CD8-positive, alpha-beta memory T cell (primary cell): Measurements from ENCODE around the gene TMEM131. TPM values are rescaled to one million over a fixed set of nuclear protein-coding genes. Genes with fewer than 3 reads are reported as not detected.
A peak's percentile ranks its signal among the peaks of the same experiment; 100 is the strongest.

ENCODE experiments used
- CTCF ChIA-PET: fragments of 350-600 bp; sonication (Branson Sonifier 250); formaldehyde crosslinking; loops from one replicate; lab custom pipeline; 2021; ENCODE audit warnings: antibody characterized with exemption; lab: Charles Lee
- POLR2A ChIA-PET: fragments of 350-600 bp; sonication (Branson Sonifier 250); formaldehyde crosslinking; loops from one replicate; lab custom pipeline; 2021; ENCODE audit warnings: antibody characterized with exemption; lab: Charles Lee
- DNase-seq, 5 donors: peaks; one replicate each; pipeline versions ENCODE4 v3.0.0 to v3.0.0-alpha.2; 2020 to 2022; ENCODE audit warnings: mixed read lengths in 1 of 5
- H3K27ac ChIP-seq: one replicate; pipeline ENCODE4 v1.7.0; 2013; ENCODE audit warnings: low read depth, mild to moderate bottlenecking, low read length, moderate library complexity
- H3K27me3 ChIP-seq: 2 replicates; pipeline ENCODE4 v1.7.0; 2013; ENCODE audit warnings: low read length, mild to moderate bottlenecking; ENCODE audit not compliant: insufficient read depth, poor library complexity, severe bottlenecking
- H3K36me3 ChIP-seq: 2 replicates; pipeline ENCODE4 v1.7.0; 2013; ENCODE audit warnings: mild to moderate bottlenecking, low read length, moderate library complexity; ENCODE audit not compliant: insufficient read depth
- H3K4me1 ChIP-seq: 2 replicates; pipeline ENCODE4 v1.7.0; 2013; ENCODE audit warnings: mild to moderate bottlenecking, low read length, moderate library complexity; ENCODE audit not compliant: insufficient read depth
- H3K4me3 ChIP-seq: 2 replicates; pipeline ENCODE4 v1.7.0; 2013; ENCODE audit warnings: mild to moderate bottlenecking, low read length
- H3K9me3 ChIP-seq: 2 replicates; pipeline ENCODE4 v1.7.0; 2013; ENCODE audit warnings: mild to moderate bottlenecking, low read length
- H3K27ac Mint-ChIP-seq, 8 donors: one replicate each; pipeline ENCODE4 v1.8.0; 2020 to 2021; ENCODE audit warnings: mixed read lengths in 8 of 8, mild to moderate bottlenecking in 6 of 8, inconsistent platforms in 3 of 8, moderate library complexity in 3 of 8
- H3K27me3 Mint-ChIP-seq, 2 donors: one replicate each; pipeline ENCODE4 v1.8.0; 2020 to 2021; ENCODE audit warnings: mixed read lengths in 2 of 2, mild to moderate bottlenecking in 1 of 2, moderate library complexity in 1 of 2
- H3K36me3 Mint-ChIP-seq, 3 donors: one replicate each; pipeline ENCODE4 v1.8.0; 2020 to 2021; ENCODE audit warnings: mixed read lengths in 3 of 3, inconsistent platforms in 1 of 3, mild to moderate bottlenecking in 1 of 3
- H3K4me1 Mint-ChIP-seq, 3 donors: one replicate each; pipeline ENCODE4 v1.8.0; 2020 to 2021; ENCODE audit warnings: mixed read lengths in 3 of 3, inconsistent platforms in 1 of 3, mild to moderate bottlenecking in 1 of 3
- H3K4me3 Mint-ChIP-seq, 7 donors: one replicate each; pipeline ENCODE4 v1.8.0; 2020 to 2021; ENCODE audit warnings: mixed read lengths in 7 of 7, mild to moderate bottlenecking in 6 of 7, moderate library complexity in 4 of 7, inconsistent platforms in 2 of 7
- H3K9me3 Mint-ChIP-seq, 5 donors: one replicate each; pipeline ENCODE4 v1.8.0; 2020 to 2022; ENCODE audit warnings: mixed read lengths in 5 of 5, mild to moderate bottlenecking in 3 of 5, moderate library complexity in 2 of 5, inconsistent platforms in 1 of 5
- polyA plus RNA-seq: library from polyadenylated mRNA; unstranded; fragments of 300-500 nt; fragmentation: Illumina TruSeq; gene quantifications from one replicate; pipeline ENCODE4 v1.2.3, GENCODE V29; 2021
- total RNA-seq, 2 experiments: library from RNA; stranded (reverse); gene quantifications; one replicate each; pipeline ENCODE4 v1.2.3, GENCODE V29; 2021

The TMEM131 gene
- total and polyA plus RNA-seq, 3 experiments from 2014 or later, result 14.4 to 35.4 (median 34.7) TPM

DNA sequence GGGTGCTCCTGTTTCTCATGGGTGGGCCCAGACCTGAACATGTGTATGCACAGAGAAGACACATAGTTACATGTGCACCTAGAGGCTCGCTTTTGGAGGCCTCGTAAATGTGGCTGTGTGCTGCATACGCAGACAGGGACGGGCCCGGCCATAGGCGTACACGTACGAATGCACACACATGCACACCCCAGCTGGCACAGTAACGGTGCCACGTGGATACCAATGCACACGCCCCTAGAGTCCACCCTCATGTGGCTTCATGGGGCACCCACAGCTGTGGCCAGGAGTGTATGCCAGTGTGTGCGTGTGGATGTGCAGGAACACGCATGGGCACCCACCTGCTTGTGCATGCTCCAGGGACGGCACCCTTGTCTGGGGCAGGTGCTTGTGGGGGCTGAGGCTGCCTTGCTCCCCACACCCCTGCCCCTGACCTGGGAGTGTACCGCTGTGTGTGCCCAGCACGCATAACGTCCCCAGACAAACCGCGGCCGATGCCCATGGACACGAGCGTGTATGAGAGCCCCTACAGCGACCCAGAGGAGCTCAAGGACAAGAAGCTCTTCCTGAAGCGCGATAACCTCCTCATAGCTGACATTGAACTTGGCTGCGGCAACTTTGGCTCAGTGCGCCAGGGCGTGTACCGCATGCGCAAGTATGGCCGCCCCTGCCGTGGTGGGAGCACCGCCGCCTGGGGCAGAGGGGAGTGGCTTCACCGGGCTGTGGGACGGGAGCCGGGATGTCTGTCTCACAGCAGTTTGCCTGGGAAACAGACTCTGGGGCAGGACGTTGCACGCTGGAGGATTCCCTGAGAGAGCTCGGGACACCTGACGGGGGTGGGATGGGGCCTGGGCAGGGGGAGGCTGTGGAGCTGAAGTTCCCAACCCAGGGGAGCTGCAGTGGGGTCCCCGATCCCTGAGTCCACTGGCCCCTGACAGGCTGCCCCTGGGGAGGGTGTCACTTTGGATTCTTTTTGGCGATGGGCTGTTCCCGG is 261.4 kb downstream of the TMEM131 start:
- ChIA-PET POLR2A (no interaction called here), CTCF (interaction anchor here (1.5 kb wide), 1 partner anchor 25 kb away, joined by 4 read pairs; no protein-coding TSS in a partner anchor)
- DNase-seq, result peak in 1 of 5 donors; percentile 45
- peaks cover 21% of the 10 kb centered on the region for H3K4me1 ChIP-seq
- H3K9me3 ChIP-seq, result no peaks in the 10 kb centered on the region
- H3K27me3 ChIP-seq, result no peaks in the 10 kb centered on the region
- H3K36me3 ChIP-seq, result peaks cover 75% of the 10 kb centered on the region
- Mint-ChIP-seq H3K4me1 (peaks cover 43 to 63% (median 46%) of the 10 kb centered on the region in 3 donors), H3K27ac (peak overlapping the region in 4 of 8 donors; percentile 17 to 61 (median 55)), H3K4me3 (peak overlapping the region in 1 of 7 donors; percentile 20), H3K9me3 (peaks cover 0 to 2% (median 0%) of the 10 kb centered on the region in 5 donors), H3K36me3 (peaks cover 24 to 88% (median 30%) of the 10 kb centered on the region in 3 donors), H3K27me3 (peaks cover 0 to 1% of the 10 kb centered on the region in 2 donors)
- H3K27ac ChIP-seq, result no peak overlapping the region
- H3K4me3 ChIP-seq, result no peak overlapping the region

DNA sequence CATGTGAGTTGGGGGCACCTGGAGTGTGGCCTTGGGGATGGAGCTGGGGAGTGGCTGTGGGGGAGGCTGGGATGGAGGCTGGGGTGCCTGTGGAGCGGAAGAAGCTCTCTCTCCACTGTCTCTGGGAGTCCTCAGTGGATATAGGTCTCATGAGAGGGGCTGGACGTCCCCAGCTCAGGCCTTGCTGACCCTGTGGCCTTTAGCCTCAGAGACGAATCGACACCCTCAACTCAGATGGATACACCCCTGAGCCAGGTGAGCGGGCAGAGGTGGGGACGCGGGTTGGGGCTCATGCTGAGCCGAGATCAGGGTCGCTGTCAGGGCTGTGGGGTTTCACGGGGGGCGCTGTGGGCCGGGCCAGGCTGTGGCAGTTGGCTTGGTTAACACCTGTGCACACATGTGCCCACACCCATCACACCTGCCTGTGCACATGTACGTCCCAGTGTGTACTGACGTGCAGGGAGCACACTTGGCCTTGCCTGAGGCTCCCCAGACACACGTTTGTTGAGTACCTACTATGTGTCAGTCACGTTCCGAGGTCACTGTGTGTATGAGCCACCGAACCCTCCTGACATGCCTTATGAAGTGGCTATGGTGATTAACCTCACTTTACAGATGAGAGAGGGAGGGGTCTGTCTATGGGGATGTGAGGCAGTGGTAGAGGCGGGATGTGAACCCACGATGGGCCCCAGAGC is 262.3 kb downstream of the TMEM131 start:
- Mint-ChIP-seq H3K4me1 (peaks cover 43 to 64% (median 48%) of the 10 kb centered on the region in 3 donors), H3K9me3 (peaks cover 0 to 2% (median 0%) of the 10 kb centered on the region in 5 donors), H3K27ac (peak overlapping the region in 5 of 8 donors; percentile 17 to 61 (median 58)), H3K36me3 (peaks cover 18 to 88% (median 27%) of the 10 kb centered on the region in 3 donors), H3K4me3 (peak overlapping the region in 1 of 7 donors; percentile 20), H3K27me3 (peaks cover 0 to 1% of the 10 kb centered on the region in 2 donors)
- Histone ChIP-seq H3K4me3 (no peak overlapping the region), H3K9me3 (no peaks in the 10 kb centered on the region), H3K27ac (no peak overlapping the region), H3K36me3 (peaks cover 67% of the 10 kb centered on the region), H3K4me1 (peaks cover 21% of the 10 kb centered on the region), H3K27me3 (no peaks in the 10 kb centered on the region)
- ChIA-PET CTCF (interaction anchor here (1.5 kb wide), 1 partner anchor 24 kb away, joined by 4 read pairs; no protein-coding TSS in a partner anchor), POLR2A (no interaction called here)
- DNase-seq, result no peak

DNA sequence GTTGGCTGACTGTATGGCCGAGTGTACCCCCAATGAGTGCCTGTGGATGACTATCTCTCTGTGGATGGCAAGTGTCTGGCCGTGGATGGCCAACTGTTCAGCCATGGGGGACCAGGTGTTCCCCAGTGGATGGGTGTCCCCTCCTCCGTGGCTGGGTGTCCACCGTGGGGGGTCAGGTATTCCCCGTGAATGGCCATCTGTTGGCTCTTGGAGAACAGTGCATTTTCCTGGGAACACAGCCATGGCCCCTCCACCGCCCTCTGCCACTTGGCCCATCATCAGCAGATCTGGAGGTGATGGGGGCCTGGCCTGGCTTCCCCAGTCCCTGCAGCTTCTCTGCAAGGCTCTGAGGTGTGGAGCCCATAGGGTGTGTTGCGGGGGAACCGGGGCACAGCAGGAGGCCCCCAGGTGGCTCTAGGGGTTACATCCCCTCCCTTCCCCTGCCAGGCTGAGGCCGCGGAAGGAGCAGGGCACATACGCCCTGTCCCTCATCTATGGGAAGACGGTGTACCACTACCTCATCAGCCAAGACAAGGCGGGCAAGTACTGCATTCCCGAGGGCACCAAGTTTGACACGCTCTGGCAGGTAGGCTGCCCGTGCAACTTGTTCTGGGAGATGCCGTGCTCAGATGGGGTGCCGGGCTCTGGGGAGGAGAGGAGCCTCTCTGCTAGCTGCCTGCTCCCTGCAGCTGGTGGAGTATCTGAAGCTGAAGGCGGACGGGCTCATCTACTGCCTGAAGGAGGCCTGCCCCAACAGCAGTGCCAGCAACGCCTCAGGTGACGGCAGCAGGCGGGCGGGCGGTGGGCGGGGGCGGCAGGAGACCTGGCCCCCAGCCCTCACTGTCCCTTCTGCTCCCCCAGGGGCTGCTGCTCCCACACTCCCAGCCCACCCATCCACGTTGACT is 263.1 kb downstream of the TMEM131 start:
- H3K36me3 ChIP-seq, result peaks cover 64% of the 10 kb centered on the region
- H3K9me3 ChIP-seq, result no peaks in the 10 kb centered on the region
- H3K4me1 ChIP-seq, result peaks cover 26% of the 10 kb centered on the region
- no peak overlapping the region for H3K4me3 ChIP-seq
- ChIA-PET CTCF (interaction anchor here (1.3 to 3.8 kb wide), 3 partner anchors 8 to 33 kb away, joined by 4 to 12 read pairs (median 5); no protein-coding TSS in a partner anchor), POLR2A (no interaction called here)
- no peak overlapping the region for H3K27ac ChIP-seq
- Mint-ChIP-seq H3K27ac (peak overlapping the region in 7 of 8 donors; percentile 35 to 84 (median 54)), H3K9me3 (peaks cover 0 to 2% (median 0%) of the 10 kb centered on the region in 5 donors), H3K4me1 (peaks cover 47 to 68% (median 53%) of the 10 kb centered on the region in 3 donors), H3K4me3 (no peak overlapping the region), H3K27me3 (peaks cover 0 to 1% of the 10 kb centered on the region in 2 donors), H3K36me3 (peaks cover 20 to 88% (median 27%) of the 10 kb centered on the region in 3 donors)
- peak in 1 of 5 donors; percentile 41 for DNase-seq
- H3K27me3 ChIP-seq, result no peaks in the 10 kb centered on the region

DNA sequence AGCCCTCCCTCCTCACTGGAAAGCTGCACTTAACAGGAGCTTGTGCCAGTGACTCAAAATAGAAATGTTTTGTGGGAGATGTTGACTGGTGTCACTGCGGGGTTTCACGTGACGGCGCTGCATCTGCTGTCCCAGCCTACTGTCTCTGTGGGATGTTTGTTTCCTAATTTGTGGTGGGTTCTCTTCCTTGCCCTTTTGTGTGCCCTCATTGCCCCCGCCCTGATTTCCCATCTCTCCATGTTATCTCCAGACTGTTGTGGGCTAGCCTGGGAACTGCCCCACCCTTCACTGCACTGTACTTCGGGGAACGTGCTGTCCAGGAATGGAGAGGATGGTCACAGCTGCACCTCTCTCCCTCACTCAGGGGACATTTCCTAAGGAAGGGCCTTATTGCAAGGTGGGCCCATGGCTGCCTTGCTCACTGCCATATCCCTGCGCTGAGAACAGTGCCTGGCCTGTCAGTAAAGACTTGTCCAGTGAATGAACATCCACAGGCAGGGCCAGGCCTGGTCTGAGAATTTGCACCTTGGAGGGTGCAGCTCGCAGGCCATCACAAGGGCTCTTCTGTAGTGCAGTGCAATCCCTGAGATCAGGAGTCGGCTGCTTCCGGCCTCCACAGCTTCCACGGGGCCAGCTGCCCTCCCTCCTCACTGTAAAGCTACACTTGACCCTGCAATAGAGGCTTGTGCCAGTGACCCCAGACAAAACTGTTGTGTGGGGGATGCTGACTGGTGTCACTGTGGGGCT is 264.3 kb downstream of the TMEM131 start:
- DNase-seq, result no peak
- Mint-ChIP-seq H3K27me3 (no peaks in the 10 kb centered on the region), H3K9me3 (peaks cover 0 to 2% (median 0%) of the 10 kb centered on the region in 5 donors), H3K27ac (peak overlapping the region; percentile 56 to 92 (median 83)), H3K4me3 (peak overlapping the region in 3 of 7 donors; percentile 3 to 72 (median 27)), H3K36me3 (peaks cover 20 to 89% (median 30%) of the 10 kb centered on the region in 3 donors), H3K4me1 (peaks cover 58 to 75% (median 61%) of the 10 kb centered on the region in 3 donors)
- ChIA-PET POLR2A (interaction anchor here (1.5 kb wide), 1 partner anchor 14 kb away, joined by 7 read pairs; no protein-coding TSS in a partner anchor), CTCF (interaction anchor here (1.3 to 3.8 kb wide), 2 partner anchors 9 to 32 kb away, joined by 5 to 12 read pairs; no protein-coding TSS in a partner anchor)
- H3K36me3 ChIP-seq, result peaks cover 66% of the 10 kb centered on the region
- no peak overlapping the region for H3K27ac ChIP-seq
- H3K4me1 ChIP-seq, result peaks cover 38% of the 10 kb centered on the region
- no peaks in the 10 kb centered on the region for H3K27me3 ChIP-seq
- no peaks in the 10 kb centered on the region for H3K9me3 ChIP-seq
- no peak overlapping the region for H3K4me3 ChIP-seq

DNA sequence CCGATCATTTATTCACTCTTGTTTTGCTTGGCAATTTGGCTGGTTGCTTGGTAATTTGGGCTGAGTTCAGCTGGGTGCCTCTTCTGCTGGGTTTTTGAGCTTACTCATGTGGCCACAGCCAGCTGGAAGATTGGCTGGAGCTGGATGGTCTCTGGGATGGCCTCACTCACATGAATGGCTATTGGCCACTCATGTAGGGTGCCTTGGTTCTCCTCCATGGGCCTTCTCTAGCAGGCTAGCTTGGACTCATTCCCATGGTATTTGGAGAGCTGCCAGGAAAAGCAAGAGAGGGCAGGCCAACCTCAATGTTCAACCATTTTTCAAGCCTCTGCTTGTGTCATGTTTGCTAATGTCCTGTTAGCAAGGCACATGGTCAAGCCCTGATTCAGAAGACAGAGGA is 265.5 kb downstream of the TMEM131 start:
- Mint-ChIP-seq H3K4me3 (peak overlapping the region in 2 of 7 donors; percentile 20 to 79), H3K9me3 (peaks cover 0 to 2% (median 0%) of the 10 kb centered on the region in 5 donors), H3K27ac (peak overlapping the region in 6 of 8 donors; percentile 45 to 92 (median 76)), H3K36me3 (peaks cover 27 to 97% (median 33%) of the 10 kb centered on the region in 3 donors), H3K4me1 (peaks cover 64 to 84% (median 73%) of the 10 kb centered on the region in 3 donors), H3K27me3 (no peaks in the 10 kb centered on the region)
- POLR2A ChIA-PET, result interaction anchor here (0.6 to 1.5 kb wide), 3 partner anchors 12 to 239 kb away, joined by 3 to 10 read pairs (median 7); no protein-coding TSS in a partner anchor
- H3K4me1 ChIP-seq, result peaks cover 46% of the 10 kb centered on the region
- no peaks in the 10 kb centered on the region for H3K27me3 ChIP-seq
- peaks cover 73% of the 10 kb centered on the region for H3K36me3 ChIP-seq
- CTCF ChIA-PET, result interaction anchor here (1.2 to 3.8 kb wide), 5 partner anchors 11 to 31 kb away, joined by 3 to 20 read pairs (median 9); partner anchors contain the start of gene ZAP70
- DNase-seq, result no peak
- H3K27ac ChIP-seq, result no peak overlapping the region
- H3K9me3 ChIP-seq, result no peaks in the 10 kb centered on the region
- H3K4me3 ChIP-seq, result no peak overlapping the region

DNA sequence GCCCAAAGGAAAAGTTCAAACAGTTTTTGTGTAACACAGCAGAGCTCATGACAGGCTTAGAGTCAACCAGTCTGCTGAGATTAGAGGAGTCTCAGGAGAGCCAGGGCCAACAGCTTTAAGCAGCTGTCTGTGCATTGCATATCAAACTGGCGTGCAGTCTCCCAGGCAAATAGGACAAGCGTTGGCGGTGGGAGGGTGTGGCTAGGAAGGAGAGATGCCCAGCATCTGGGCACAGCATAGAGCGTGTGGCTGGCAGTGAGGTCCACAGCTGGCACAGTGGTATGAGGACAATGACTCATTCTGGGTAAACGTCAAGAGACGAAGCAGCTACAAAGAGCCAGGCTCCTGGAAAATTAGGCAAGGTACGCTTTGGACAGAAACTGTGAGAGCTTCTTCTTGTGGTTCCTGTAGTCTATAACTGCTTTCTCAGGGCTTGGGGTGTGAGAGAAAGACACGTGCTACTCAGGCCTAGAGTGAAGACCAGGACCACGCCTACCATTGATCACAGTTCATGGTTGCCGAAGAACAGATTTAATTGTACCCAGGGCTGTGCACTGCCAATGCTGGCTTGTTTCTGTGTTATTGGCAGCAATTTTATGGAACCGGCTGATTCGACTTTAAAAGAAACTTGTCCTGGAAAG is 267.5 kb downstream of the TMEM131 start:
- no peaks in the 10 kb centered on the region for H3K9me3 ChIP-seq
- no peak overlapping the region for H3K4me3 ChIP-seq
- Mint-ChIP-seq H3K27me3 (no peaks in the 10 kb centered on the region), H3K27ac (peak overlapping the region; percentile 76 to 96 (median 88)), H3K4me1 (peaks cover 71 to 93% (median 76%) of the 10 kb centered on the region in 3 donors), H3K9me3 (peaks cover 0 to 2% (median 0%) of the 10 kb centered on the region in 5 donors), H3K4me3 (peak overlapping the region; percentile 5 to 61 (median 49)), H3K36me3 (peaks cover 30 to 97% (median 32%) of the 10 kb centered on the region in 3 donors)
- ChIA-PET POLR2A (interaction anchor here (1.3 kb wide), 1 partner anchor 10 kb away, joined by 6 read pairs; no protein-coding TSS in a partner anchor), CTCF (interaction anchor here (0.9 to 4.9 kb wide), 8 partner anchors 8 to 29 kb away, joined by 3 to 20 read pairs (median 4); partner anchors contain the start of gene ZAP70)
- H3K27me3 ChIP-seq, result no peaks in the 10 kb centered on the region
- H3K36me3 ChIP-seq, result peaks cover 71% of the 10 kb centered on the region
- no peak overlapping the region for H3K27ac ChIP-seq
- peaks cover 51% of the 10 kb centered on the region for H3K4me1 ChIP-seq
- DNase-seq, result no peak
